Measurements from ENCODE around the gene SEMA7A.

The SEMA7A gene

GRCh38 chr15:74383286-74383685 lies 50.5 kb downstream of the SEMA7A start:
- Histone ChIP-seq H3K4me3 (ENCODE audit: low read length) (no peak overlapping the region), H2AFZ (ENCODE audit: low read length) (peak overlapping the region; percentile 8), H3F3A (ENCODE audit: insufficient read depth, low read length) (peaks cover 24% of the 10 kb centered on the region), H3K9me2 (replicated peaks; ENCODE audit: insufficient read depth, low read length) (no peaks in the 10 kb centered on the region), H4K20me1 (ENCODE audit: insufficient read depth, low read length) (no peaks in the 10 kb centered on the region), H3K9ac (ENCODE audit: low read length) (peak overlapping the region; percentile 86), H3K27ac (ENCODE audit: low read length) (peak overlapping the region; percentile 99), H3K4me2 (ENCODE audit: low read depth, low read length) (peak overlapping the region; percentile 72; the same call in 1 of the 2 replicates), H3K9me3 (replicated peaks; ENCODE audit: insufficient read depth, low read length) (no peaks in the 10 kb centered on the region), H3K27me3 (replicated peaks; ENCODE audit: insufficient read depth, low read length) (no peaks in the 10 kb centered on the region), H3K79me2 (ENCODE audit: low read length) (no peaks in the 10 kb centered on the region), H3K4me1 (ENCODE audit: low read length) (peaks cover 44% of the 10 kb centered on the region), H3K36me3 (replicated peaks; ENCODE audit: insufficient read depth, low read length) (no peaks in the 10 kb centered on the region)
- DNase-seq, result no peak
- TF ChIP-seq EZH2phosphoT487 (IDR thresholded peaks at IDR 0.05; ENCODE audit: low read length), result no peak
- TF ChIP-seq EZH2 (optimal IDR thresholded peaks at IDR 0.05; ENCODE audit: low read depth, low read length), result no peak
- TF ChIP-seq, protein P1, sequence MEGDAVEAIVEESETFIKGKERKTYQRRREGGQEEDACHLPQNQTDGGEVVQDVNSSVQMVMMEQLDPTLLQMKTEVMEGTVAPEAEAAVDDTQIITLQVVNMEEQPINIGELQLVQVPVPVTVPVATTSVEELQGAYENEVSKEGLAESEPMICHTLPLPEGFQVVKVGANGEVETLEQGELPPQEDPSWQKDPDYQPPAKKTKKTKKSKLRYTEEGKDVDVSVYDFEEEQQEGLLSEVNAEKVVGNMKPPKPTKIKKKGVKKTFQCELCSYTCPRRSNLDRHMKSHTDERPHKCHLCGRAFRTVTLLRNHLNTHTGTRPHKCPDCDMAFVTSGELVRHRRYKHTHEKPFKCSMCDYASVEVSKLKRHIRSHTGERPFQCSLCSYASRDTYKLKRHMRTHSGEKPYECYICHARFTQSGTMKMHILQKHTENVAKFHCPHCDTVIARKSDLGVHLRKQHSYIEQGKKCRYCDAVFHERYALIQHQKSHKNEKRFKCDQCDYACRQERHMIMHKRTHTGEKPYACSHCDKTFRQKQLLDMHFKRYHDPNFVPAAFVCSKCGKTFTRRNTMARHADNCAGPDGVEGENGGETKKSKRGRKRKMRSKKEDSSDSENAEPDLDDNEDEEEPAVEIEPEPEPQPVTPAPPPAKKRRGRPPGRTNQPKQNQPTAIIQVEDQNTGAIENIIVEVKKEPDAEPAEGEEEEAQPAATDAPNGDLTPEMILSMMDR (IDR thresholded peaks at IDR 0.05; ENCODE audit: low read length), result no peak

GRCh38 chr15:74382004-74382816 lies 51.5 kb downstream of the SEMA7A start:
- H3K36me3 ChIP-seq (replicated peaks; ENCODE audit: insufficient read depth, low read length), result no peaks in the 10 kb centered on the region
- no peaks in the 10 kb centered on the region for H4K20me1 ChIP-seq (ENCODE audit: insufficient read depth, low read length)
- H2AFZ ChIP-seq (ENCODE audit: low read length), result peak overlapping the region; percentile 65
- peak overlapping the region; percentile 86; the same call in 1 of the 2 replicates for H3K9ac ChIP-seq (ENCODE audit: low read length)
- peaks cover 24% of the 10 kb centered on the region for H3F3A ChIP-seq (ENCODE audit: insufficient read depth, low read length)
- H3K79me2 ChIP-seq (ENCODE audit: low read length), result no peaks in the 10 kb centered on the region
- peak; percentile 78 for DNase-seq
- peak overlapping the region; percentile 28; the same call in 1 of the 2 replicates for H3K4me2 ChIP-seq (ENCODE audit: low read depth, low read length)
- TF ChIP-seq EZH2phosphoT487 (IDR thresholded peaks at IDR 0.05; ENCODE audit: low read length), result no peak
- no peak for TF ChIP-seq EZH2 (optimal IDR thresholded peaks at IDR 0.05; ENCODE audit: low read depth, low read length)
- TF ChIP-seq, protein P1 (IDR thresholded peaks at IDR 0.05; ENCODE audit: low read length), result peak; percentile 97
- peak overlapping the region; percentile 99; the same call in 1 of the 2 replicates for H3K27ac ChIP-seq (ENCODE audit: low read length)
- no peaks in the 10 kb centered on the region for H3K9me3 ChIP-seq (replicated peaks; ENCODE audit: insufficient read depth, low read length)
- no peaks in the 10 kb centered on the region for H3K9me2 ChIP-seq (replicated peaks; ENCODE audit: insufficient read depth, low read length)
- H3K27me3 ChIP-seq (replicated peaks; ENCODE audit: insufficient read depth, low read length), result no peaks in the 10 kb centered on the region
- peaks cover 44% of the 10 kb centered on the region for H3K4me1 ChIP-seq (ENCODE audit: low read length)
- no peak overlapping the region for H3K4me3 ChIP-seq (ENCODE audit: low read length)

GRCh38 chr15:74381481-74381880 lies 52.3 kb downstream of the SEMA7A start:
- no peak overlapping the region for H2AFZ ChIP-seq (ENCODE audit: low read length)
- no peaks in the 10 kb centered on the region for H3K27me3 ChIP-seq (replicated peaks; ENCODE audit: insufficient read depth, low read length)
- no peak for DNase-seq
- no peaks in the 10 kb centered on the region for H4K20me1 ChIP-seq (ENCODE audit: insufficient read depth, low read length)
- H3K4me2 ChIP-seq (ENCODE audit: low read depth, low read length), result no peak overlapping the region
- peaks cover 24% of the 10 kb centered on the region for H3F3A ChIP-seq (ENCODE audit: insufficient read depth, low read length)
- no peak overlapping the region for H3K9ac ChIP-seq (ENCODE audit: low read length)
- H3K36me3 ChIP-seq (replicated peaks; ENCODE audit: insufficient read depth, low read length), result no peaks in the 10 kb centered on the region
- no peak overlapping the region for H3K4me3 ChIP-seq (ENCODE audit: low read length)
- TF ChIP-seq EZH2phosphoT487 (IDR thresholded peaks at IDR 0.05; ENCODE audit: low read length), result no peak
- TF ChIP-seq EZH2 (optimal IDR thresholded peaks at IDR 0.05; ENCODE audit: low read depth, low read length), result no peak
- TF ChIP-seq, protein P1 (IDR thresholded peaks at IDR 0.05; ENCODE audit: low read length), result no peak
- H3K9me2 ChIP-seq (replicated peaks; ENCODE audit: insufficient read depth, low read length), result no peaks in the 10 kb centered on the region
- no peak overlapping the region for H3K27ac ChIP-seq (ENCODE audit: low read length)
- peaks cover 44% of the 10 kb centered on the region for H3K4me1 ChIP-seq (ENCODE audit: low read length)
- no peaks in the 10 kb centered on the region for H3K79me2 ChIP-seq (ENCODE audit: low read length)
- no peaks in the 10 kb centered on the region for H3K9me3 ChIP-seq (replicated peaks; ENCODE audit: insufficient read depth, low read length)
